ENCODE data around the gene PPP2R3C.

GRCh38 chr14:35068238-35069012, 53.4 kb downstream of the PPP2R3C start:
- TF ChIP-seq EZH2 (IDR thresholded peaks at IDR 0.05; ENCODE audit: low read length, missing control alignments) = no peak
- TF ChIP-seq, protein P1, sequence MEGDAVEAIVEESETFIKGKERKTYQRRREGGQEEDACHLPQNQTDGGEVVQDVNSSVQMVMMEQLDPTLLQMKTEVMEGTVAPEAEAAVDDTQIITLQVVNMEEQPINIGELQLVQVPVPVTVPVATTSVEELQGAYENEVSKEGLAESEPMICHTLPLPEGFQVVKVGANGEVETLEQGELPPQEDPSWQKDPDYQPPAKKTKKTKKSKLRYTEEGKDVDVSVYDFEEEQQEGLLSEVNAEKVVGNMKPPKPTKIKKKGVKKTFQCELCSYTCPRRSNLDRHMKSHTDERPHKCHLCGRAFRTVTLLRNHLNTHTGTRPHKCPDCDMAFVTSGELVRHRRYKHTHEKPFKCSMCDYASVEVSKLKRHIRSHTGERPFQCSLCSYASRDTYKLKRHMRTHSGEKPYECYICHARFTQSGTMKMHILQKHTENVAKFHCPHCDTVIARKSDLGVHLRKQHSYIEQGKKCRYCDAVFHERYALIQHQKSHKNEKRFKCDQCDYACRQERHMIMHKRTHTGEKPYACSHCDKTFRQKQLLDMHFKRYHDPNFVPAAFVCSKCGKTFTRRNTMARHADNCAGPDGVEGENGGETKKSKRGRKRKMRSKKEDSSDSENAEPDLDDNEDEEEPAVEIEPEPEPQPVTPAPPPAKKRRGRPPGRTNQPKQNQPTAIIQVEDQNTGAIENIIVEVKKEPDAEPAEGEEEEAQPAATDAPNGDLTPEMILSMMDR (conservative IDR thresholded peaks at IDR 0.05 in 1 of 2, IDR thresholded peaks at IDR 0.05 in 1 of 2; ENCODE audit: low read depth in 1 of 2, low read length in 2 of 2) = no peak
